PC-9 (cell line): ENCODE results near the gene KLHL35. TPM values are rescaled to one million over a fixed set of nuclear protein-coding genes. Genes with fewer than 3 reads are reported as not detected.

Source experiments
- BruUV-seq: library from RNA; stranded (reverse); fragments of 400-500 nt; replicated peaks from 2 replicates; lab custom pipeline; 2021; lab: Mats Ljungman, UMichigan
- CTCF ChIA-PET: fragments of 300-600 bp; sonication (Branson Sonifier 250); formaldehyde crosslinking; loops from one replicate; lab custom pipeline; 2022; ENCODE audit warnings: antibody characterized with exemption; lab: Charles Lee
- POLR2A ChIA-PET: fragments of 300-600 bp; sonication (Branson Sonifier 250); formaldehyde crosslinking; loops from one replicate; lab custom pipeline; 2022; ENCODE audit warnings: antibody characterized with exemption; ENCODE audit not compliant: unreplicated experiment; lab: Charles Lee
- DNase-seq, 2 experiments: peaks; one replicate each; pipeline versions ENCODE4 v3.0.0 to v3.0.0-alpha.2; 2015 to 2022; ENCODE audit warnings: mixed read lengths in 1 of 2
- H2AFZ ChIP-seq: fragments of 200-600 bp; sonication (generic); 2 replicates; pipeline ENCODE4 v1.8.1; 2017; ENCODE audit warnings: antibody characterized with exemption
- H3F3A ChIP-seq: fragments of 200-600 bp; sonication (generic); 2 replicates; pipeline ENCODE4 v1.8.1; 2017; ENCODE audit warnings: antibody characterized with exemption, mild to moderate bottlenecking, low read depth; ENCODE audit not compliant: insufficient read depth
- H3K27ac ChIP-seq: fragments of 200-600 bp; sonication (generic); 2 replicates; pipeline ENCODE4 v1.6.1; 2016; ENCODE audit warnings: mixed run types
- H3K27me3 ChIP-seq: fragments of 200-600 bp; sonication (generic); 2 replicates; pipeline ENCODE4 v1.6.1; 2016; ENCODE audit warnings: low read depth, mixed run types; ENCODE audit not compliant: insufficient read depth
- H3K36me3 ChIP-seq: fragments of 200-600 bp; sonication (generic); 2 replicates; pipeline ENCODE4 v1.6.1; 2016; ENCODE audit warnings: low read depth, mixed run types
- H3K4me1 ChIP-seq: fragments of 200-600 bp; sonication (generic); replicated peaks from 2 replicates; pipeline ENCODE4 v1.6.1; 2016; ENCODE audit warnings: mixed run types; ENCODE audit not compliant: insufficient read depth
- H3K4me2 ChIP-seq: fragments of 200-600 bp; sonication (generic); 2 replicates; pipeline ENCODE4 v1.6.1; 2017; ENCODE audit warnings: mixed run types
- H3K4me3 ChIP-seq: fragments of 200-600 bp; sonication (generic); 2 replicates; pipeline ENCODE4 v1.6.1; 2016; ENCODE audit warnings: mixed run types
- H3K79me2 ChIP-seq: fragments of 200-600 bp; sonication (generic); 2 replicates; pipeline ENCODE4 v1.6.1; 2017; ENCODE audit warnings: low read depth, mixed run types
- H3K9me2 ChIP-seq: fragments of 200-600 bp; sonication (generic); 2 replicates; pipeline ENCODE4 v1.8.1; 2017; ENCODE audit warnings: mild to moderate bottlenecking; ENCODE audit not compliant: insufficient read depth
- H3K9me3 ChIP-seq: fragments of 200-600 bp; sonication (generic); 2 replicates; pipeline ENCODE4 v1.8.1; 2016; ENCODE audit warnings: low read depth; ENCODE audit not compliant: insufficient read depth
- H4K20me1 ChIP-seq: fragments of 200-600 bp; sonication (generic); 2 replicates; pipeline ENCODE4 v1.8.1; 2017; ENCODE audit not compliant: insufficient read depth
- EZH2 ChIP-seq: fragments of 200-600 bp; sonication (generic); IDR thresholded peaks from 2 replicates; pipeline ENCODE4 v1.8.0; 2017; ENCODE audit warnings: antibody characterized with exemption, low read depth
- intact Hi-C: fragments of 100-400 bp; cut with micrococcal nuclease; formaldehyde crosslinking; loops from one replicate; pipeline ENCODE4 v1.10.0; 2022; ENCODE audit not compliant: unreplicated experiment
- total RNA-seq: library from RNA; stranded (reverse); gene quantifications from 2 replicates; pipeline ENCODE4 v1.2.3, GENCODE V29; 2021
- TF ChIP-seq, protein P1 (sequence below): fragments of 200-600 bp; sonication (generic); conservative IDR thresholded peaks from 2 replicates; pipeline ENCODE4 v1.6.1; 2017; ENCODE audit warnings: mixed run types, antibody characterized with exemption, mild to moderate bottlenecking, moderate library complexity

KLHL35 gene
- total RNA-seq, 1 experiment from 2014 or later: 11.1 TPM

DNA sequence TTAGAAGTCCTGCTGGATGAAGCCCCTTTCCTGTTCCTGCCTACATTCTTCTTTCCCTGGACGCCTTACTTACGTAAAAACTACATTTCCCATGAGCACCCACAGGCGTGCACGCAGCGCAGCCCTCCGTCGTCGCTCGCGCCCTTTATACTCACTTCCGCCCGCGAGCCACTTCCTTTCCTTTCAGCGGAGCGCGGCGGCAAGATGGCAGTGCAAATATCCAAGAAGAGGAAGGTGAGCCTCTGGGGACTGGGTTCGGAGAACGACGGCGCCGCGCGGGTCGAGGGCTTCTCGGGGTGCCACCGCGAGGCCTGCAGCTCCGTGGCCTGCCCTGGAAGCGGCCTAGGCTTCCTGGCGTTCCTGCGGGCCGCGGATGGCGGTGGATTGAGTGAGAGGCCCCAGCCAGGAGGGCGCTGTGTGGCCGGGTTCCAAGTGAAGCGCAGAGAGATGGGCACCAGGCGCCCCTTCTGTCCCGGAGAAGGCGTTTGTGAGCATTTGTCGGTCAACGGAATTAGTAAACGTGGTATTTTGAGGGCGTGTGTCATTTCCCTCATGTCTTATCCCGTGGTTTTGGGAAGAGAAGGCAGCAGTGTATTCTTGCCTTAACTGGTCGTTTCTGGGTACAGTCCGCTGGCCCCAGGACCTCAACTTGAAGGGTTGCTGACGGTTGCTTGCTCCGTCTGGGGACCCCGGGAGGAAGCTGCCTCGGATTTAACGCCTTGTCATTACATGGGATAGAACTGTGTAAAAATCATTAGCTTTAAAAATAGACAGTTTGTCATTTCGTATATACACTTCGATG is 33.5 kb downstream of the KLHL35 start, which contains the start of gene RPS3:
TSS of gene RPS3 (plus strand) at position 175 of the 802 bp plus-strand sequence. CDS start at position 205, 30 bp downstream.
- Histone ChIP-seq H3K27ac (peak within 1 kb of the TSS; percentile 95), H3K9me2 (no peaks in the 10 kb centered on the region), H3K4me2 (peak within 1 kb of the TSS; percentile 92), H3K4me1 (peaks cover 28% of the 10 kb centered on the region), H2AFZ (peak within 1 kb of the TSS; percentile 69), H3K4me3 (peak within 1 kb of the TSS; percentile 95), H3K79me2 (peaks cover 53% of the 10 kb centered on the region), H3F3A (peaks cover 51% of the 10 kb centered on the region), H3K36me3 (peaks cover 47% of the 10 kb centered on the region), H3K9me3 (no peaks in the 10 kb centered on the region), H4K20me1 (peaks cover 45% of the 10 kb centered on the region), H3K27me3 (no peaks in the 10 kb centered on the region)
- CTCF ChIA-PET: interaction anchor here (0.7 kb wide), 1 partner anchor 11 kb away, joined by 3 read pairs; no protein-coding TSS in a partner anchor
- BruUV-seq: no TSS peak
- POLR2A ChIA-PET: interaction anchor here (0.5 kb wide), 1 partner anchor 412 kb away, joined by 3 read pairs; no protein-coding TSS in a partner anchor
- DNase-seq: peak; percentile 86 to 91
- TF ChIP-seq EZH2: no peak
- TF ChIP-seq, protein P1, sequence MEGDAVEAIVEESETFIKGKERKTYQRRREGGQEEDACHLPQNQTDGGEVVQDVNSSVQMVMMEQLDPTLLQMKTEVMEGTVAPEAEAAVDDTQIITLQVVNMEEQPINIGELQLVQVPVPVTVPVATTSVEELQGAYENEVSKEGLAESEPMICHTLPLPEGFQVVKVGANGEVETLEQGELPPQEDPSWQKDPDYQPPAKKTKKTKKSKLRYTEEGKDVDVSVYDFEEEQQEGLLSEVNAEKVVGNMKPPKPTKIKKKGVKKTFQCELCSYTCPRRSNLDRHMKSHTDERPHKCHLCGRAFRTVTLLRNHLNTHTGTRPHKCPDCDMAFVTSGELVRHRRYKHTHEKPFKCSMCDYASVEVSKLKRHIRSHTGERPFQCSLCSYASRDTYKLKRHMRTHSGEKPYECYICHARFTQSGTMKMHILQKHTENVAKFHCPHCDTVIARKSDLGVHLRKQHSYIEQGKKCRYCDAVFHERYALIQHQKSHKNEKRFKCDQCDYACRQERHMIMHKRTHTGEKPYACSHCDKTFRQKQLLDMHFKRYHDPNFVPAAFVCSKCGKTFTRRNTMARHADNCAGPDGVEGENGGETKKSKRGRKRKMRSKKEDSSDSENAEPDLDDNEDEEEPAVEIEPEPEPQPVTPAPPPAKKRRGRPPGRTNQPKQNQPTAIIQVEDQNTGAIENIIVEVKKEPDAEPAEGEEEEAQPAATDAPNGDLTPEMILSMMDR: peak; percentile 37; the same call in 1 of the 2 replicates
- intact Hi-C loops: no loop called here

DNA sequence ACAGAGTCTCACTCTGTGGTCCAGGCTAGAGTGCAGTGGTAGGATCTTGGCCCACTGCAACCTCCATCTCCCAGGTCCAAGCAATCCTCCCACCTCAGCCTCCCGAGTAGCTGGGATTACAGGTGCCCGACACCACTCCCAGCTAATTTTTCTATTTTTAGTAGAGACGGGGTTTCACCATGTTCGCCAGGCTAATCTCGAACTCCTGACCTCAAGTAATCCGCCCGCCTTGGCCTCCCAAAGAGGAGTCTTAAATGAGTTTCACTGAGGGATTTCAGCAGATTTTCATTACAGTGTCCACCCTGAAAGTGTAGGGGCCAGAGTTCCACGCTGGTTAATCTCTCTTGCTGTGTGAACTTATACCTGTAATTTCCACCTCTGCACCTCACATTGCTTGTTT is 34.1 kb downstream of the KLHL35 start:
- no TSS peak for BruUV-seq
- Histone ChIP-seq H3K9me3 (no peaks in the 10 kb centered on the region), H3K9me2 (no peaks in the 10 kb centered on the region), H3K4me3 (no peak overlapping the region), H2AFZ (no peak overlapping the region), H3K4me2 (peak overlapping the region; percentile 92; the same call in 1 of the 2 replicates), H3K27me3 (no peaks in the 10 kb centered on the region), H3K4me1 (peaks cover 25% of the 10 kb centered on the region), H3F3A (peaks cover 44% of the 10 kb centered on the region), H3K36me3 (peaks cover 40% of the 10 kb centered on the region), H3K27ac (no peak overlapping the region), H4K20me1 (peaks cover 39% of the 10 kb centered on the region), H3K79me2 (peaks cover 46% of the 10 kb centered on the region)
- intact Hi-C loops: no loop called here
- POLR2A ChIA-PET: no interaction called here
- no peak for TF ChIP-seq EZH2
- TF ChIP-seq, protein P1: no peak
- DNase-seq: no peak
- CTCF ChIA-PET: interaction anchor here (0.6 kb wide), 1 partner anchor 32 kb away, joined by 3 read pairs; no protein-coding TSS in a partner anchor

DNA sequence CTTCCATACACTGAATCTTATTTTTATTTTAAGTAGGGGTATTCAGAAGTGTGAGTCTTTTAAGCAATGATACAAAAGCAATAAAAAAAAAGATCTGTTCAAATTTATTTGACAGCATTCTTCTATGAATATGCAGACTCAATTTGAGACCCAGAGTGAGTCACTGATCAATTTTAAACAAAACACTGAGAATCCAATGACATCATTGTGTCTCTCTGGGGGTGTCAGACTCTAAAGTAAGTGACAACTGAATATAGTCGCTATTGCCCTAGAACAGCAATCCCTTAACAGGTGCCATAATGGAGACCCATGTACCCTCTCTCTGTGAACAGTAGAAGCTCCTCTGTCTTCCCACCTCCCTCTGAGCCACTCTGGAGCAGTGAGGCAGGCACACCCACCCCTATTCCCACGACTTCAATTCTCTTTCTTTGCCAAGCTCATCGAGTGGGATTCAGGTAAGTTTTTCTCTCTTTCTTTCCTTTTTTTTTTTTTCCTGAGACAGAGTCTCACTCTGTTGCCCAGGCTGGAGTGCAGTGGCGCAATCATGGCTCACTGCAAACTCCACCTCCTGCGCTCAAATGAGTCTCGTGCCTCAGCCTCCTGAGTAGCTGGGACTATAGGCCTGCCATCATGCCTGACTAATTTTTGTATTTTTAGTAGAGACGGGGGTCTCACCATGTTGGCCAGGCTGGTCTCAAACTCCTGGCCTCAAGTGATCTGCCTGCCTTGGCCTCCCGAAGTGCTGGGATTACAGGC is 38.7 kb downstream of the KLHL35 start:
- H3K9me2 ChIP-seq: no peaks in the 10 kb centered on the region
- no peaks in the 10 kb centered on the region for H3K4me1 ChIP-seq
- H3K27ac ChIP-seq: no peak overlapping the region
- H3F3A ChIP-seq: peaks cover 12% of the 10 kb centered on the region; the same call in 1 of the 2 replicates
- H4K20me1 ChIP-seq: no peaks in the 10 kb centered on the region
- no peak overlapping the region for H3K4me2 ChIP-seq
- ChIA-PET POLR2A (no interaction called here), CTCF (interaction anchor here (0.6 kb wide), 1 partner anchor 13 kb away, joined by 3 read pairs; no protein-coding TSS in a partner anchor)
- H3K36me3 ChIP-seq: no peaks in the 10 kb centered on the region
- H2AFZ ChIP-seq: no peak overlapping the region
- BruUV-seq: no TSS peak
- intact Hi-C loops: no loop called here
- DNase-seq: no peak
- no peaks in the 10 kb centered on the region for H3K27me3 ChIP-seq
- H3K79me2 ChIP-seq: no peaks in the 10 kb centered on the region; the same call in 1 of the 2 replicates
- H3K9me3 ChIP-seq: no peaks in the 10 kb centered on the region
- H3K4me3 ChIP-seq: no peak overlapping the region
- TF ChIP-seq EZH2: no peak
- TF ChIP-seq, protein P1: no peak
